Measurements from ENCODE around the gene MARCHF3.

DNA sequence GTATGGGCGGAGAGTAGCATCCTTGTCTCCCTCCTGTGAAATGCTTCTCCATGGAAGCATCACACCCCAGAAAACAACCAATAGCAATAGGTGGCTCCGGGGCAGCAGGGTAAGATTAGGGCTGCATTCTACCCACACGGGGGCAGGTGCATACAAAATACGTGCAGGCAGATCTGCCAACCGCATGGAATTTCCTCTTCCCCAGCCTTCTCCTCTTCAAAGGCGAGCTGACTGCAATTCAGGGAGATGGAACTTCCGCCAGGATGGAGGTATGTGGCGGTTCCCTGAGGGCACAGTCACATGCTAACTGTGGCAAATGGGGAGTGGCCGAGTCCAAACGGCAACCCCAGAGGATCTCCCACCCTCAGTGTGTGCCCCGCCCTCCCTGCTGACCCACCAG, 171.9 kb downstream of the MARCHF3 start:
- TF ChIP-seq POLR2A (IDR thresholded peaks at IDR 0.05; ENCODE audit: low read length) (no peak), GATA1 (IDR thresholded peaks at IDR 0.05; ENCODE audit: low read depth, low read length) (no peak)

All from erythroblast (primary cell).